PC-3 (cell line): Measurements from ENCODE around the gene CIB1. TPM values are rescaled to one million over a fixed set of nuclear protein-coding genes. Genes with fewer than 3 reads are reported as not detected.

ENCODE experiments used
- ATAC-seq: fragments of 200-7000 bp; cut with Tn5 transposase; 2 replicates; pipeline ENCODE4 v1.9.1; 2020; ENCODE audit warnings: mild to moderate bottlenecking, moderate library complexity
- BruUV-seq: library from RNA; stranded (reverse); fragments of 400-500 nt; replicated peaks from 2 replicates; lab custom pipeline; 2021; lab: Mats Ljungman, UMichigan
- CTCF ChIA-PET: fragments of 300-600 bp; sonication (Branson Sonifier 250); formaldehyde crosslinking; loops from one replicate; lab custom pipeline; 2022; ENCODE audit warnings: antibody characterized with exemption; lab: Charles Lee
- POLR2A ChIA-PET: fragments of 300-600 bp; sonication (Branson Sonifier 250); formaldehyde crosslinking; loops from one replicate; lab custom pipeline; 2022; ENCODE audit warnings: antibody characterized with exemption; ENCODE audit not compliant: unreplicated experiment; lab: Charles Lee
- DNase-seq: peaks from one replicate; pipeline ENCODE4 v3.0.0-alpha.2; 2015
- H2AFZ ChIP-seq: fragments of 300-600 bp; sonication (generic); 2 replicates; pipeline ENCODE4 v1.6.0; 2016; ENCODE audit warnings: antibody characterized with exemption, low read length
- H3F3A ChIP-seq: fragments of 300-600 bp; sonication (generic); one replicate; pipeline ENCODE4 v1.6.0; 2017; ENCODE audit warnings: antibody characterized with exemption, low read length, control low read depth, mild to moderate bottlenecking; ENCODE audit not compliant: unreplicated experiment
- H3K27ac ChIP-seq: fragments of 300-600 bp; sonication (generic); 2 replicates; pipeline ENCODE4 v1.5.1; 2016; ENCODE audit warnings: mild to moderate bottlenecking, low read length
- H3K27me3 ChIP-seq: fragments of 300-600 bp; sonication (generic); 2 replicates; pipeline ENCODE4 v1.6.1; 2016; ENCODE audit warnings: low read length, mixed read lengths
- H3K36me3 ChIP-seq: fragments of 300-600 bp; sonication (generic); 2 replicates; pipeline ENCODE4 v1.6.1; 2016; ENCODE audit warnings: low read depth, mixed run types, low read length, mixed read lengths
- H3K4me1 ChIP-seq: fragments of 300-600 bp; sonication (generic); 2 replicates; pipeline ENCODE4 v1.5.1; 2016; ENCODE audit warnings: low read length; ENCODE audit not compliant: insufficient read depth
- H3K4me2 ChIP-seq: fragments of 300-600 bp; sonication (generic); 2 replicates; pipeline ENCODE4 v1.6.0; 2016; ENCODE audit warnings: low read length
- H3K4me3 ChIP-seq: fragments of 300-600 bp; sonication (generic); 2 replicates; pipeline ENCODE4 v1.5.1; 2016; ENCODE audit warnings: mild to moderate bottlenecking, low read length, mixed read lengths
- H3K79me2 ChIP-seq: fragments of 300-600 bp; sonication (generic); 2 replicates; pipeline ENCODE4 v1.6.1; 2017; ENCODE audit warnings: low read length, mixed read lengths
- H3K9ac ChIP-seq: fragments of 300-600 bp; sonication (generic); 2 replicates; pipeline ENCODE4 v1.6.0; 2016; ENCODE audit warnings: mild to moderate bottlenecking, low read length
- H3K9me2 ChIP-seq: fragments of 300-600 bp; sonication (generic); replicated peaks from 2 replicates; pipeline ENCODE4 v1.6.1; 2016; ENCODE audit warnings: mixed run types, low read length, mixed read lengths
- H3K9me3 ChIP-seq: fragments of 300-600 bp; sonication (generic); 2 replicates; pipeline ENCODE4 v1.6.1; 2016; ENCODE audit warnings: low read length, mixed read lengths
- H4K20me1 ChIP-seq: fragments of 300-600 bp; sonication (generic); 2 replicates; pipeline ENCODE4 v1.6.1; 2016; ENCODE audit warnings: low read length, mixed read lengths
- CTCF ChIP-seq: fragments of 300-600 bp; sonication (generic); conservative IDR thresholded peaks from 2 replicates; pipeline ENCODE4 v1.5.1; 2017; ENCODE audit warnings: antibody characterized with exemption, low read depth, mild to moderate bottlenecking, low read length
- EZH2 ChIP-seq: fragments of 300-600 bp; sonication (generic); IDR thresholded peaks from one replicate; pipeline ENCODE4 v1.6.1; 2017; ENCODE audit warnings: antibody characterized with exemption, mild to moderate bottlenecking, low read length; ENCODE audit not compliant: unreplicated experiment
- EZH2phosphoT487 ChIP-seq: fragments of 300-600 bp; sonication (generic); IDR thresholded peaks from 2 replicates; pipeline ENCODE4 v1.6.1; 2018; ENCODE audit warnings: mild to moderate bottlenecking, antibody characterized with exemption, low read length, borderline replicate concordance
- intact Hi-C: fragments of 100-400 bp; cut with micrococcal nuclease; formaldehyde crosslinking; loops from 2 replicates; pipeline ENCODE4 v1.9.0; 2023
- total RNA-seq: library from RNA; depleted of rRNA; stranded (reverse); fragments of >200 nt; gene quantifications from 2 replicates; pipeline ENCODE4 v1.2.3, GENCODE V29; 2014

Gene CIB1
- total RNA-seq, 1 experiment from 2014 or later: 83.7 TPM

GRCh38 chr15:90212221-90213098 is 21.3 kb downstream of the CIB1 start:
- H3K27me3 ChIP-seq: no peaks in the 10 kb centered on the region
- peaks cover 47% of the 10 kb centered on the region for H3K4me1 ChIP-seq
- BruUV-seq: TSS peak; percentile 36
- ATAC-seq (0 out of 2 replicates have a peak, but pooled peaks have one; percentile 1), DNase-seq (peak; percentile 88)
- peak overlapping the region; percentile 57 for H3K4me2 ChIP-seq
- peak overlapping the region; percentile 16; the same call in 1 of the 2 replicates for H3K4me3 ChIP-seq
- no peaks in the 10 kb centered on the region for H3K9me3 ChIP-seq
- H3K36me3 ChIP-seq: peaks cover 44% of the 10 kb centered on the region
- H3K27ac ChIP-seq: peak overlapping the region; percentile 98
- POLR2A ChIA-PET: no interaction called here
- no peaks in the 10 kb centered on the region for H4K20me1 ChIP-seq
- TF ChIP-seq EZH2 (no peak), EZH2phosphoT487 (peak; percentile 78), CTCF (no peak)
- peak overlapping the region; percentile 96 for H3K9ac ChIP-seq
- CTCF ChIA-PET: interaction anchor here (0.9 to 1.2 kb wide), 3 partner anchors 9 to 58 kb away, joined by 3 to 4 read pairs (median 4); no protein-coding TSS in a partner anchor
- H2AFZ ChIP-seq: no peak overlapping the region
- H3K9me2 ChIP-seq: no peaks in the 10 kb centered on the region
- H3K79me2 ChIP-seq: peaks cover 92% of the 10 kb centered on the region
- H3F3A ChIP-seq: peaks cover 7% of the 10 kb centered on the region
- intact Hi-C loops: no loop called here

DNA sequence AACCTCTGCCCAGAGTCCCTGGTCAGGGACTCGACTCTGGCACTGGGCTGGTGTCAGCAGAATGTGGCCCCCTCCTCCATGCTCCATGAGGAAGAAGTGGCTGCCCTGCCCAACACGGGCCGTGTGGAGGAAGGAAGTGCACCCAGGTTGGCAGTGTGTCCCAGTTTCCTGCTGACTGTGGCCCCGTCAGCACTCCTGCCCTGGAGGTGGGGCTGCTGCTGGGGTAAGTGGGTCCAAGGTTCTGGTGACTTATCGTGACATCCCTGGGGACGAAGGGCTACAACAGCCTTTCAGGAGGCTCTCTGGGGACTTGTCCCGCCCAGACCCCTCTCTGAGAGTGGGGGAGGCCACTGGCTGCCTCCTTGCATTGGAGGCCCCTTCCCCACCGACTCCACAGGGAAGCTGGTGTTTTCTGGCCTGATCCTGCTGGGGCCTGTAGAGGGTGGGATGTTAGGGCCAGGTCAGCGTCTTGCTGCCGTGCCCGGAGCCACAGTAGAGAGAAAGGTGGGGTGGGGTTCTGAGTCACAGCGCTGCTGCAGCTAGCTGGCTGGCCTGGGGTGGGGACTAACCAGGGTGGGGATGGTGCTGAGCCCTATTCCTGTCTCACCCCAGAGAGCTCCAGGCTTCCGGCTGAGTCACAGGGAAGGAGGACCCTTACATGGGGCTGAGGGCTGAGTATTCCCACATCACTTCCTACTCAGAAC is 22.1 kb downstream of the CIB1 start:
- H3K4me1 ChIP-seq: peaks cover 48% of the 10 kb centered on the region
- H3K79me2 ChIP-seq: peaks cover 92% of the 10 kb centered on the region
- peak; percentile 87 for ATAC-seq
- peak overlapping the region; percentile 24; the same call in 1 of the 2 replicates for H3K4me3 ChIP-seq
- H3F3A ChIP-seq: peaks cover 7% of the 10 kb centered on the region
- CTCF ChIA-PET: interaction anchor here (0.9 to 1.2 kb wide), 3 partner anchors 8 to 58 kb away, joined by 3 to 4 read pairs (median 4); no protein-coding TSS in a partner anchor
- intact Hi-C loops: no loop called here
- peak; percentile 93 for DNase-seq
- POLR2A ChIA-PET: interaction anchor here (1.1 kb wide), 1 partner anchor 22 kb away, joined by 5 read pairs; the partner anchor contains the start of genes CIB1 and GDPGP1
- BruUV-seq: TSS peak; percentile 73
- H3K9ac ChIP-seq: peak overlapping the region; percentile 96
- H3K9me3 ChIP-seq: no peaks in the 10 kb centered on the region
- TF ChIP-seq CTCF: no peak
- no peak overlapping the region for H2AFZ ChIP-seq
- peak overlapping the region; percentile 98 for H3K27ac ChIP-seq
- H4K20me1 ChIP-seq: 0 out of 2 replicates have a peak, but pooled peaks cover under 1% of the 10 kb centered on the region
- H3K36me3 ChIP-seq: peaks cover 45% of the 10 kb centered on the region
- no peaks in the 10 kb centered on the region for H3K9me2 ChIP-seq
- H3K27me3 ChIP-seq: no peaks in the 10 kb centered on the region
- peak overlapping the region; percentile 62 for H3K4me2 ChIP-seq
